Stimulated activated CD4-positive, alpha-beta T cell treated with anti-CD3 and anti-CD28 coated beads, Interleukin-15, amount 100 ng/mL, for 48 hours (primary cell): Measurements from ENCODE around the gene SARS1.

Experiments
- DNase-seq, 2 donors: peaks; one replicate each; pipeline ENCODE4 v3.0.0-alpha.2; 2020; ENCODE audit warnings: low read depth in 2 of 2

SARS1 gene

DNA sequence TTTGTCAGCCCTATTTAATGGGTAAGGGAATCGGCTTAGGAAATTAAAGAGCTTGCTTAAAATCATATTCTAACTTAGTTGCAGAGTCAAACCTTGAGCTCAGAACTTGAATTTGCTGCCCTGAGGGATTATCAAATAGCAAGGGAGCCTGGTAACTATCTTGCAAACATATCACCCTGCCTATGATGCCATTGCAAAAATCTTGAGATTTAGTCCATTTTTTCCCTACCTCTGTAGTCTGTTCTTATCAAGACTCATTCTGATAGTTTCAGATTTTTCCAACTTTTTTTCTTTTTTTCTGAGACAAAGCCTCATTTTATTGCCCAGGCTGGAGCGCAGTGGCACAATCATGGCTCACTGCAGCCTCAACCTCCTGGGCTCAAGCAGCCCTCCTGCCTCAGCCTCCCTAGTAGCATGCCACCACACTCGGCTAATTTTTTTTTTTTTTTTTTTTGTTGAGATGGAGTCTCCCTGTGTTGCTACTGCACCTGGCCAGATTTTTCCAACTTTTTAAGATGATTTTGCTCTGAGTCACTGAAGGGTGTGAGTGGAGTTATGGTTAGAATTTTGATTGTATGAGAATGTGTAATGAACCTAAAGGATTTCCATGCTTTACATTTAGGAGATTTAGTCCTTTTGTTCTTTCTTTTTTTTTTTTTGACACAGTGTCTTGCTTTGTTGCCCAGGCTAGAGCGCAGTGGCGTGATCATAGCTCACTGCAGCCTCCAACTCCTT lies 12.2 kb downstream of the SARS1 start:
- no peak for DNase-seq

- no peak for DNase-seq
Observed at GRCh38 chr1:109228167-109228566, 14.4 kb downstream of the SARS1 start.

- DNase-seq = no peak
Observed at GRCh38 chr1:109229531-109230127, 15.9 kb downstream of the SARS1 start.

- DNase-seq = no peak
Observed at GRCh38 chr1:109231066-109231465, 17.3 kb downstream of the SARS1 start.

DNA sequence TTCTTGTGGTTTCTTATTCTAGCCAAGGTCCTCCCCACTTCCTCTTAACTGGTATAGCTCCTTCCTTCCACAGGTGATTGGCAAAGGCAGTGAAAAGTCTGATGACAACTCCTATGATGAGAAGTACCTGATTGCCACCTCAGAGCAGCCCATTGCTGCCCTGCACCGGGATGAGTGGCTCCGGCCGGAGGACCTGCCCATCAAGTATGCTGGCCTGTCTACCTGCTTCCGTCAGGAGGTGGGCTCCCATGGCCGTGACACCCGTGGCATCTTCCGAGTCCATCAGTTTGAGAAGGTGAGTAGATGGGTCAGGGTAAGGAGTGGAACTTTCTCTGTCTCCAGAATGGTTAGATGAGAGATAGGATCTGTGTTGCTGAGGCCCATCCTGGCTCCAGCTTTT lies 21.4 kb downstream of the SARS1 start:
- no peak for DNase-seq

DNA sequence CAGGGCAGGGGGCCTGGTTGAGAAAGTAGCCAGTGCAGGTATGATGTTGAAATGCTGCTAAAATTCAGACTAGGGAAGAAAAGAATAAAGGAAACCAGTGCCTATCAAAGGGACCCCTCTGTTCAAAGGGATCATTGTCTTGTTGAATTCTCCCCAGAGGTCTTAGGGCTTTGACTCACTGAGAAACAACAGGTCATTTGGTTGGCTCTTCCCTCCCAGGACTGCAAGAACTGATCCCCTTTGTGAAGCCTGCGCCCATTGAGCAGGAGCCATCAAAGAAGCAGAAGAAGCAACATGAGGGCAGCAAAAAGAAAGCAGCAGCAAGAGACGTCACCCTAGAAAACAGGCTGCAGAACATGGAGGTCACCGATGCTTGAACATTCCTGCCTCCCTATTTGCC lies 23.8 kb downstream of the SARS1 start:
- DNase-seq = no peak

DNA sequence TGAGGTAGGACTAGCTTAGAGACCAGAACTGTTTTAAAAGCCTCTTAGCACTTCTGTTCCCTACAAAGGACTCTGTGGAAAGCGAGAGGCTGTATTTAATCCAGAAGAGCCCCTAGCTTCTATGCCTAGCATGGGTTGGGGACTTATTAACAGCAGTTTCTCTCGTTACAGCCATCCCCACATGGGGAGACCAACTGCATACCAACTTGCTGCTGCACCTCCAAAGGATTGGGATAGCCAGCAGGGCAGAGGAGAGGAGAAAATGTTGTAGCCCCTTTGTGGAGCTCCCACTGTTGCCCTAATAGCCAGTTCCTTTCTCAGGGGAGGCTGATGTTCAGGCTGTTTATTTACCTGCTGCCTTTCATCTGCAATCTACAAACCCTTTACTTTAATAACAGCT lies 24.7 kb downstream of the SARS1 start:
- DNase-seq = no peak

DNA sequence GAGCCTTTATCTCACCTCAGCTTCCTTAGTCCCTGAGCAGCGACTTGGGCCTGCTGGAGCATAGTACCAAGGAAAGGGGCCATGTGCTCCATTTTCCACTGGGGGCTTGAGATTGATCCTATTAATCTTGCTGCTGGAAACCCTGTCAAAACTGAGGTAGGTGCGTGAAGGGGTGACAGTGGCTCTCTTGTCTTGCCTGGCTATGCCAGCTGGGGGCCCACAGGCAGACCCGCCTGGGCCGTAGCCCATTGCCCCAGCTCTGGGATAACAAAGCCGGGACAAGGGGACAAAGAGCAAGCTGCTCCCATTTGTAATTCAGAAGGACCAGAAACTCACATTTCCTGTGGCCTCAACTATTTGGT lies 25.3 kb downstream of the SARS1 start:
- no peak for DNase-seq

DNA sequence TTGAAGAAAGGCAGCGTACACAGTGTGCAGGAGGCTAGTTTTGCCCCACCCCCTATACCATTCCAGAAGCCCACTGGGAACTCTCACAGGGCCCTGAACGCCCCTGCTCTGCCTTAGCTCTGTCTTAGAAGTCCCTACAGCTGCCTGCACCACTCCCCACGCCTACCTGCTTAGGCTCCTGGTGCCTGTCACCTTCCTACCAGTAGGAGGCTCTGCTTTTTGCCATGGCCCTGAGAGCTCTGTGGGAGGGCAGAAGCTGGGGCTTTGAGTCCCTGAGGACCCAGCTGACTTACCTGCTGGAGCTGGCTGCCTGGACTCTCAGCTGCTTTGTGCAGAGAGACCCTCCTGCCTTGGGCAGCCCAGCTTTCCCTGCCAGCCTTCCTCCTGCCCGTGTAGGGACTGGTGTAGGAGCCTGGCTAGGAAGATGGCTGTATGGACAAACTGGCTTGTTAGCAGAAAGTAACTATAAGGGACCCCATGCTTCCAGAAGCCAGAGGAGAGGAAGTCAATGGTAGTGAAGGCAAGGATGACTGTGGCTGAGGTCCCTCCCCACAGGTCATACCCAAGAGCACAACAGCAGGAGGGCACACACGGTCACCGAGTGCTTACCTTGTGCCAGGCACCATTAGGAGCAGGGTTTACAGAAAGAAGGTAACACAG lies 25.8 kb downstream of the SARS1 start:
- no peak for DNase-seq

DNA sequence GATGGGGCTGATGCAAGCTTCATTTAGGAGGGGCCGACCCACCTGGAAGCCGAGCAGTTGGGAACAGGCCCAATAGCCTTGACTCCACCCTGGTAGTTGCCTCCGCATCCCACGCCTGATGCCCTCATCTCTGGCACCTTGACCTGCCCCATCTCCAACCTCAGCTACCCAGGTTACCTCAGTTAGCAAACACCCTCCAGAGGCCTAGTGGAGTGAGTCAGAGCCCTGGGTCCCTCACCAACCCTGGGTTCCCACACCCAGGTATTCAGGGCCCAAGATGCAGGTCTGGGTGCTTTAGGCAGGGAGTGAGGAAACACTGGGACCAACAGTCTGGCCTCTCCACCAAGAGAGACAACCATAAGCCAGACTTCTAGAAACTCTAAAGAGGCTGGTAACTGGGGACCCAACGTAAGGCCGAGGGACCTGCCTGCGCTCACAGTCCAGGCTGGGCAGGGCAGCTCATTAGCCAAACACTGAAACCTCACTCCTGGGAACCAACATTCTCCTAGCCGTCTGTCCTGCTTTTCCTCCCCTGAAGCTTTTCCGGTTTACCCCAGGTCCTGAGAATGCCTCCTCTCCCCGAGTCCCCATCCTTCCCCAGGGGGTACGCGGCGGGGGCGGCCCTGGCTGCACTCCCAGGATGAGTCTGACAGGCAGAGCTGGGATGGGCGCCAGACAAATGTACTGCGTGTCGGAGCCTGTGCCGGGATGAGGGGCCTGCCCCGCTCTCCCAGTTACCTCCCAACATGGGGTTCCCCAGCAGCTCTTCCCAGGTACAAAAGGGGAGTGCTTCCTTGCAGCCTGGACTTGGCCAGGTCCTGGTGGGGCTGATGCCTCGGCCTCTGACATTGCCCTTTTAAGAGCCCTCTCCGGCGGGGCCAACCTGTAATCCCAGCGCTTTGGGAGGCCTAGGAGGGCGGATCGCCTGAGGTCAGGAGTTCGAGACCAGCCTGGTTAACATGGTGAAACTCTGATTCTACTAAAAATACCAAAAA lies 26.7 kb downstream of the SARS1 start:
- DNase-seq = no peak

GRCh38 chr1:109241344-109241743 lies 27.6 kb downstream of the SARS1 start:
- no peak for DNase-seq

DNA sequence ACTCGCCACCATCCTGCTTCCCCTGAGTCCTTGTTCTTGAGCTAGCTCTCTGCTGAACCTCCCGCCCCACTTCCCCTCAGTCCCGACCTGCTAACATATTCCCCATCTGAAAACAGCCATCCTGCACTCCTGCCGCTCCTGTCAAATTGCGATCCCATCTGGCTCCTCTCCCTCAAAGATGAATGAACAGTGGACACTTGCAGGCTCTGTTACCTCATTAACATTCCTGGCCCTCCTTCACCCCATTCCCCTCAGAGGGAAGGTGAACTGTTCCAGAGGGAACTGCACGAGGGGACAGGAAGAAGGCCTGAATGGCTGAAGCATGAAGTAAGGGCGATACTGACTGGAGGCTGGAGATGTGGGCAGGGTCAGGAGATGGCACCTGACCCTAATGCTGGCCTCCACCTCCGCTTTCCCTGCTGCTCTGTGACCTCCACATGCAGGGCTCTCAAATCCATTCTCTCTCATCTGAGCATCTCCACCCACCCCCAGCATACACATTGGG lies 28.2 kb downstream of the SARS1 start:
- no peak for DNase-seq

- DNase-seq = no peak
Observed at GRCh38 chr1:109242387-109242786, 28.7 kb downstream of the SARS1 start.

DNA sequence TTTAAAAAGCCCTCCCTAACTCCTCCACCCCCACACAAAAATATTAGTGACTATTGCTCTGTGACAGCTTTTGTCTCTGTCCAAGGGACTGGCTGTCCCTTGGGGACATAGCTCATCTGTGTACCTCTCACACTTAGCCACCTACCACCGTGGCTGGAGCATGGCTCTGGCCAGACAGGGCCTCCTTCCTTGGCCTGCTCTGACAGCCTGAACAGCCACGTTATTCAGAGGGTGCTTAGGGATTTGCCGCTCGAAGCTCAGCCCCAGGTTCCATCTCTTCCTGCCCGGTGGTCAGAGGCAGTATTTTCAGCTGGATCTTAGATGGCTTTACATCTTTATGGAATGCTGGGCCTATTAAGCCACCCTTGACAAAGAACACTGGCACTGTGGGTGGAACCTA lies 29.5 kb downstream of the SARS1 start:
- no peak for DNase-seq

- no peak for DNase-seq
Observed at GRCh38 chr1:109243860-109244552, 30.3 kb downstream of the SARS1 start.

- DNase-seq = no peak
Observed at GRCh38 chr1:109246141-109246551, 32.4 kb downstream of the SARS1 start.

DNA sequence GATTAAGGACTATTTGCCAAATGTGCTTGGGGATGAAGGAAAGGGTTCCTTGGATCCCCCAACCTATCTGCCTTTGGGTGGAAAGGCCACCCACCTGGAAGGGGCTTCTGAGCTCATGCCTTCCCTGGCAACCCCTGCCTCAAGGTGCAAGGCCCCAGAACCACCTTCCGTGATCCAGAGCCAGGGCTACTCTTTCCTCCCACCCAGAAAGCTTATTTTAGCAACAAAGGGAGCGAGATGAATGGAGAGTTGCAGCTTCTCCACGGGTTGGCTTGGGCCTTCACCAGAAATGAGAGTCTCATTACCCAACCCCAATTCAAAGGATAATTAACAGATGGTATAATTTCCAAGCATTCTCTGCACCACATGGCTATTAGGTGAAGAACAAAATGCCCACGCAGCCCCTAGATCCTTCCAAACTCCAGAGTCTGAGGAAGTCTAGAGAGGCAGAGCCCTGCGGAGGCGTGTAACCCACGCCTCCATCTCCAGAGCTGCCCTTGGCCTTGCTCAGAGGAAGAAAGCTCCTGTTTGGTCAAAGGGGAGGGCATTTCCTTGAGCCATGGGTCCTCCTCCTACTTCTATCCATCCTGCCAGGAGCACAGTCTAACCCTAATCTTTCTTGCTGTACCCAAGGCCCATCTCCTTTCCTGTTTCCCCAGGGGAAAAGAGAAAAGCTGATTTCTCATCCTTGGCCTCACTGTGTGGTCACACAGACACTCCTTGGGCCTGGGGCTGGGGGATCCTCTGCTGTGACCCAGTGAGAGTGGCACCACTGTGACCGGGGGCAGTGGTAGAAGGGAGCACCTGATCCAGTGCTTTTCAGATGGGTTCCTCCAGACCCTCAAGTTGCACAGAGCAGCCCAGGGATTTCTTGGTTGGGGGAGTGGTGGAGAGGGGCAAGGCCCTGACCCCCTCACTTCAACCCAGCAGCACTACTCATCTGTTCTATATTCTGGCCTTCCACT lies 34.0 kb downstream of the SARS1 start:
- DNase-seq = no peak

GRCh38 chr1:109248444-109248796 lies 34.7 kb downstream of the SARS1 start:
- DNase-seq = no peak

- DNase-seq = peak in 1 of 2 donors; percentile 41
Observed at GRCh38 chr1:109248797-109249629, 35.3 kb downstream of the SARS1 start, which contains the start of gene CELSR2. TSS of gene CELSR2 (plus strand) at chr1:109249539. CDS start at chr1:109250080, 541 bp downstream.
